IMR-90 (cell line): ENCODE data around the gene RPS19. TPM values are rescaled to one million over a fixed set of nuclear protein-coding genes. Genes with fewer than 3 reads are reported as not detected.

Experiments used
- ATAC-seq: fragments of 200-7000 bp; cut with Tn5 transposase; 2 replicates; pipeline ENCODE4 v1.9.1; 2020; ENCODE audit warnings: low read depth, mild to moderate bottlenecking, moderate library complexity
- BruUV-seq: library from RNA; stranded (reverse); fragments of 400-500 nt; replicated peaks from 2 replicates; lab custom pipeline; 2021; lab: Mats Ljungman, UMichigan
- CTCF ChIA-PET: fragments of 300-600 bp; formaldehyde crosslinking; extraction: SDS; loops from one replicate; lab custom pipeline; 2021; ENCODE audit warnings: antibody characterized with exemption; lab: Yijun Ruan, JAX
- POLR2A ChIA-PET: fragments of 300-600 bp; sonication (Branson Sonifier 250); formaldehyde crosslinking; loops from one replicate; lab custom pipeline; 2022; ENCODE audit warnings: antibody characterized with exemption; ENCODE audit not compliant: unreplicated experiment; lab: Charles Lee
- DNase-seq: peaks from one replicate; pipeline ENCODE4 v3.0.0; 2013
- H2AFZ ChIP-seq: replicated peaks from 2 replicates; pipeline ENCODE3; 2013; ENCODE audit warnings: low read length, mild to moderate bottlenecking; ENCODE audit not compliant: poor library complexity
- H2AK5ac ChIP-seq: 2 replicates; pipeline ENCODE4 v1.6.1; 2013; ENCODE audit warnings: low read depth, low read length, inconsistent platforms
- H2AK9ac ChIP-seq: replicated peaks from 2 replicates; pipeline ENCODE3; 2013; ENCODE audit warnings: mild to moderate bottlenecking, low read depth, low read length, moderate library complexity; ENCODE audit not compliant: poor library complexity
- H2BK120ac ChIP-seq: 2 replicates; pipeline ENCODE4 v1.6.1; 2013; ENCODE audit warnings: low read depth, low read length, inconsistent platforms
- H2BK15ac ChIP-seq: 3 replicates; pipeline ENCODE4 v1.6.1; 2013; ENCODE audit warnings: low read depth, low read length, inconsistent platforms
- H2BK20ac ChIP-seq: 2 replicates; pipeline ENCODE4 v1.6.1; 2013; ENCODE audit warnings: low read depth, mild to moderate bottlenecking, inconsistent platforms, low read length, moderate library complexity
- H2BK5ac ChIP-seq: 2 replicates; pipeline ENCODE4 v1.6.1; 2013; ENCODE audit warnings: mild to moderate bottlenecking, low read depth, low read length, inconsistent platforms; ENCODE audit not compliant: poor library complexity, severe bottlenecking
- H3K14ac ChIP-seq: replicated peaks from 2 replicates; pipeline ENCODE4 v1.6.1; 2013; ENCODE audit warnings: low read depth, low read length, inconsistent platforms
- H3K18ac ChIP-seq: 2 replicates; pipeline ENCODE4 v1.6.1; 2013; ENCODE audit warnings: low read depth, low read length, control low read depth
- H3K23ac ChIP-seq: 2 replicates; pipeline ENCODE4 v1.6.1; 2013; ENCODE audit warnings: low read depth, low read length, inconsistent platforms
- H3K27ac ChIP-seq: 2 replicates; pipeline ENCODE4 v1.5.1; 2013; ENCODE audit warnings: mild to moderate bottlenecking, control low read depth, low read length; ENCODE audit not compliant: insufficient read depth
- H3K27me3 ChIP-seq: 2 replicates; pipeline ENCODE4 v1.6.1; 2013; ENCODE audit warnings: low read length; ENCODE audit not compliant: control insufficient read depth, insufficient read depth
- H3K36me3 ChIP-seq: 2 replicates; pipeline ENCODE4 v1.6.1; 2013; ENCODE audit warnings: low read length, mixed read lengths; ENCODE audit not compliant: control insufficient read depth, insufficient read depth
- H3K4ac ChIP-seq: 2 replicates; pipeline ENCODE4 v1.6.1; 2013; ENCODE audit warnings: low read depth, low read length, inconsistent platforms
- H3K4me1 ChIP-seq: 2 replicates; pipeline ENCODE4 v1.6.1; 2013; ENCODE audit warnings: low read length, mixed read lengths; ENCODE audit not compliant: control insufficient read depth, insufficient read depth
- H3K4me2 ChIP-seq: 2 replicates; pipeline ENCODE4 v1.6.1; 2013; ENCODE audit warnings: low read depth, mild to moderate bottlenecking, control low read depth, low read length, moderate library complexity
- H3K4me3 ChIP-seq: 2 replicates; pipeline ENCODE4 v1.5.1; 2013; ENCODE audit warnings: low read depth, mild to moderate bottlenecking, control low read depth, low read length, moderate library complexity; ENCODE audit not compliant: insufficient read depth
- H3K56ac ChIP-seq: 2 replicates; pipeline ENCODE4 v1.6.1; 2013; ENCODE audit warnings: low read length, inconsistent platforms; ENCODE audit not compliant: insufficient read depth; ENCODE audit errors: extremely low read depth
- H3K79me1 ChIP-seq, 2 experiments: 2 replicates each; pipeline ENCODE4 v1.6.1; 2013; ENCODE audit warnings: low read length in 2 of 2, inconsistent platforms in 1 of 2, low read depth in 1 of 2
- H3K9ac ChIP-seq: 2 replicates; pipeline ENCODE4 v1.6.1; 2013; ENCODE audit warnings: low read depth, low read length, control low read depth
- H3K9me1 ChIP-seq: 2 replicates; pipeline ENCODE4 v1.6.1; 2013; ENCODE audit warnings: low read length, inconsistent platforms; ENCODE audit not compliant: insufficient read depth
- H3K9me3 ChIP-seq: 2 replicates; pipeline ENCODE4 v1.6.1; 2013; ENCODE audit warnings: low read length; ENCODE audit not compliant: control insufficient read depth, insufficient read depth
- H4K20me1 ChIP-seq: 2 replicates; pipeline ENCODE4 v1.6.1; 2013; ENCODE audit warnings: low read length, inconsistent platforms; ENCODE audit not compliant: insufficient read depth
- H4K5ac ChIP-seq: 2 replicates; pipeline ENCODE4 v1.6.1; 2013; ENCODE audit warnings: mild to moderate bottlenecking, low read depth, low read length, control low read depth
- H4K8ac ChIP-seq, 2 experiments: 2 replicates each; pipeline ENCODE4 v1.6.1; 2013; ENCODE audit warnings: low read depth in 2 of 2, low read length in 2 of 2, control low read depth in 1 of 2, inconsistent platforms in 1 of 2
- H4K91ac ChIP-seq: 2 replicates; pipeline ENCODE4 v1.6.1; 2013; ENCODE audit warnings: low read depth, low read length, inconsistent platforms; ENCODE audit not compliant: insufficient read depth
- BHLHE40 ChIP-seq: fragments of 150-350 bp; IDR thresholded peaks from 2 replicates; pipeline ENCODE4 v1.6.1; 2016; ENCODE audit warnings: mild to moderate bottlenecking, low read depth, low read length
- CEBPB ChIP-seq: IDR thresholded peaks from 2 replicates; pipeline ENCODE4 v1.6.1; 2012; ENCODE audit warnings: low read depth, low read length, improper control_type of control experiment
- CHD1 ChIP-seq: IDR thresholded peaks from 2 replicates; pipeline ENCODE4 v1.6.1; 2012; ENCODE audit warnings: low read depth, low read length, improper control_type of control experiment
- CTCF ChIP-seq: conservative IDR thresholded peaks from 2 replicates; pipeline ENCODE4 v1.5.1; 2012; ENCODE audit warnings: mild to moderate bottlenecking, low read depth, low read length, improper control_type of control experiment
- FOS ChIP-seq: fragments of 150-350 bp; IDR thresholded peaks from 2 replicates; pipeline ENCODE4 v1.6.1; 2016; ENCODE audit warnings: low read depth, low read length
- MAFK ChIP-seq: IDR thresholded peaks from 2 replicates; pipeline ENCODE4 v1.6.1; 2012; ENCODE audit warnings: low read depth, low read length, improper control_type of control experiment
- MAZ ChIP-seq: IDR thresholded peaks from 2 replicates; pipeline ENCODE4 v1.6.1; 2012; ENCODE audit warnings: low read depth, mild to moderate bottlenecking, low read length, improper control_type of control experiment, moderate library complexity, borderline replicate concordance
- NFE2L2 ChIP-seq: fragments of 150-350 bp; IDR thresholded peaks from 2 replicates; pipeline ENCODE4 v1.6.1; 2016; ENCODE audit warnings: low read depth, mild to moderate bottlenecking, low read length
- RAD21 ChIP-seq: IDR thresholded peaks from 2 replicates; pipeline ENCODE4 v1.6.1; 2012; ENCODE audit warnings: low read length, improper control_type of control experiment
- RCOR1 ChIP-seq: IDR thresholded peaks from 2 replicates; pipeline ENCODE4 v1.6.1; 2012; ENCODE audit warnings: mild to moderate bottlenecking, low read length, improper control_type of control experiment; ENCODE audit not compliant: insufficient replicate concordance
- RFX5 ChIP-seq: IDR thresholded peaks from 2 replicates; pipeline ENCODE4 v1.8.0; 2012; ENCODE audit warnings: low read depth, mild to moderate bottlenecking, low read length, moderate library complexity
- SMC3 ChIP-seq: fragments of 150-350 bp; IDR thresholded peaks from 2 replicates; pipeline ENCODE4 v1.6.1; 2016; ENCODE audit warnings: low read depth, mild to moderate bottlenecking, antibody characterized with exemption, low read length, moderate library complexity
- USF2 ChIP-seq: fragments of 150-350 bp; IDR thresholded peaks from 2 replicates; pipeline ENCODE4 v1.6.1; 2017; ENCODE audit warnings: mild to moderate bottlenecking, antibody characterized with exemption, low read length, low read depth
- WGBS, 2 experiments: methylation state at CpG; one replicate each; pipeline versions ENCODE4 v1.1.5 to v1.1.7; 2013; ENCODE audit warnings: missing lambda C conversion rate in 2 of 2; ENCODE audit not compliant: insufficient read length in 1 of 2; ENCODE audit errors: extremely low coverage in 2 of 2; 5-methylcytosine and 5-hydroxymethylcytosine counted together
- dilution Hi-C: fragments of 300-500 bp; cut with HindIII; formaldehyde crosslinking; loops from one replicate; pipeline ENCODE4 v1.14.3; 2018; ENCODE audit warnings: low sequenced_read_pairs; ENCODE audit not compliant: unreplicated experiment
- in situ Hi-C: fragments of 300-500 bp; cut with MboI; formaldehyde crosslinking; loops from 3 replicates; pipeline ENCODE4 v1.14.3; 2019; ENCODE audit warnings: low sequenced_read_pairs, inconsistent platforms, mixed read lengths
- intact Hi-C: fragments of 100-400 bp; cut with micrococcal nuclease; formaldehyde crosslinking; loops from 2 replicates; pipeline ENCODE4 v1.10.0; 2022
- polyA plus RNA-seq, 3 experiments: library from polyadenylated mRNA; depleted of rRNA; stranded (reverse); fragments of >200 nt; gene quantifications; 2 replicates each; pipeline ENCODE4 v1.2.3, GENCODE V29; 2012; ENCODE audit warnings: low replicate concordance in 1 of 3
- total RNA-seq: library from RNA; depleted of rRNA; stranded (reverse); fragments of >200 nt; gene quantifications from 2 replicates; pipeline ENCODE4 v1.2.3, GENCODE V29; 2012

Gene RPS19
- total and polyA plus RNA-seq, 2 of the 4 experiments (the other 2 are of a cell fraction): 230 to 3,988 TPM

- Histone ChIP-seq H3K9ac (no peak within 1 kb of the TSS), H2BK20ac (no peak within 1 kb of the TSS), H3K4me3 (no peak within 1 kb of the TSS), H3K27ac (no peak within 1 kb of the TSS), H2BK5ac (no peak within 1 kb of the TSS), H3K23ac (no peak within 1 kb of the TSS), H3K9me1 (no peaks in the 10 kb centered on the region), H3K4me1 (no peaks in the 10 kb centered on the region), H3K4me2 (no peak within 1 kb of the TSS), H2AK5ac (no peak within 1 kb of the TSS), H3K9me3 (no peaks in the 10 kb centered on the region), H3K79me1 (no peaks in the 10 kb centered on the region), H4K8ac (no peak within 1 kb of the TSS), H3K18ac (no peak within 1 kb of the TSS), H4K5ac (no peak within 1 kb of the TSS), H4K91ac (no peak within 1 kb of the TSS), H4K20me1 (no peaks in the 10 kb centered on the region), H3K14ac (no peak within 1 kb of the TSS), H2BK120ac (no peak within 1 kb of the TSS), H2AK9ac (peak within 1 kb of the TSS; percentile 52), H2AFZ (no peak within 1 kb of the TSS), H3K56ac (no peak within 1 kb of the TSS), H3K27me3 (peaks cover 6% of the 10 kb centered on the region), H3K36me3 (no peaks in the 10 kb centered on the region), H2BK15ac (no peak within 1 kb of the TSS), H3K4ac (no peak within 1 kb of the TSS)
- POLR2A ChIA-PET: no interaction called here
- WGBS, 2 experiments: 95% methylated on average over 16 of the region's 30 CpGs; no CpG with 5 or more reads in 1 of the 2 experiments
- TF ChIP-seq NFE2L2 (no peak), FOS (no peak), CEBPB (no peak), MAZ (no peak), BHLHE40 (no peak), RFX5 (no peak), MAFK (no peak), RAD21 (no peak), RCOR1 (no peak), SMC3 (no peak), USF2 (no peak), CTCF (no peak), CHD1 (no peak)
- ATAC-seq: no peak
- intact Hi-C loops (no loop called here), in situ Hi-C loops (no loop called here), dilution Hi-C loops (no loop called here)
- DNase-seq: no peak
- no TSS peak for BruUV-seq
- CTCF ChIA-PET: no interaction called here
Measured at GRCh38 chr19:41844601-41845000, 15.5 kb upstream of the RPS19 start, which contains the start of gene LYPD4. Gene LYPD4 (minus strand): TSS chr19:41844683. CDS start chr19:41839285, 5,398 bp downstream.
